Activated B cell treated with CpG ODN at 0.5 μM for 24 hours (primary cell): Measurements from ENCODE around the gene BMP8A. TPM values are rescaled to one million over a fixed set of nuclear protein-coding genes. Genes with fewer than 3 reads are reported as not detected.
"Not testable (repeated sequence)": the region's sequence is repeated elsewhere in the genome, so short reads cannot be mapped to it uniquely, and the experiment has no call there.

ENCODE experiments used
- ATAC-seq: fragments of 200-7000 bp; cut with Tn5 transposase; one replicate; pipeline ENCODE4 v1.10.0; 2021; ENCODE audit warnings: low read depth, mild to moderate bottlenecking, moderate library complexity
- CTCF ChIA-PET: fragments of 350-600 bp; sonication (Branson Sonifier 250); formaldehyde crosslinking; loops from one replicate; lab custom pipeline; 2021; ENCODE audit warnings: antibody characterized with exemption; lab: Charles Lee
- POLR2A ChIA-PET: fragments of 350-600 bp; sonication (Branson Sonifier 250); formaldehyde crosslinking; loops from one replicate; lab custom pipeline; 2021; ENCODE audit warnings: antibody characterized with exemption; lab: Charles Lee
- DNase-seq: peaks from one replicate; pipeline ENCODE4 v3.0.0; 2022
- H3K27ac Mint-ChIP-seq: one replicate; pipeline ENCODE4 v1.8.0; 2020; ENCODE audit warnings: mixed read lengths
- H3K27me3 Mint-ChIP-seq: one replicate; pipeline ENCODE4 v1.8.0; 2021; ENCODE audit warnings: mixed read lengths
- H3K36me3 Mint-ChIP-seq: one replicate; pipeline ENCODE4 v1.8.0; 2021; ENCODE audit warnings: low read depth, mixed read lengths
- H3K4me1 Mint-ChIP-seq: one replicate; pipeline ENCODE4 v1.8.0; 2021; ENCODE audit warnings: mixed read lengths
- H3K4me3 Mint-ChIP-seq: one replicate; pipeline ENCODE4 v1.8.0; 2020; ENCODE audit warnings: mild to moderate bottlenecking, mixed read lengths
- H3K9me3 Mint-ChIP-seq: one replicate; pipeline ENCODE4 v1.8.0; 2020; ENCODE audit warnings: mixed read lengths
- intact Hi-C: fragments of 100-400 bp; cut with micrococcal nuclease; formaldehyde crosslinking; loops from one replicate; pipeline ENCODE4 v1.15.1; 2024
- total RNA-seq: library from RNA; stranded (reverse); gene quantifications from 2 replicates; pipeline ENCODE4 v1.2.3, GENCODE V29; 2022
- TF ChIP-seq, protein P1 (sequence below): fragments of 200-600 bp; IDR thresholded peaks from one replicate; pipeline ENCODE4 v1.8.0; 2022; ENCODE audit warnings: antibody characterized with exemption, mild to moderate bottlenecking

The BMP8A gene
- total RNA-seq, 1 donor from 2014 or later = 0.20 TPM

DNA sequence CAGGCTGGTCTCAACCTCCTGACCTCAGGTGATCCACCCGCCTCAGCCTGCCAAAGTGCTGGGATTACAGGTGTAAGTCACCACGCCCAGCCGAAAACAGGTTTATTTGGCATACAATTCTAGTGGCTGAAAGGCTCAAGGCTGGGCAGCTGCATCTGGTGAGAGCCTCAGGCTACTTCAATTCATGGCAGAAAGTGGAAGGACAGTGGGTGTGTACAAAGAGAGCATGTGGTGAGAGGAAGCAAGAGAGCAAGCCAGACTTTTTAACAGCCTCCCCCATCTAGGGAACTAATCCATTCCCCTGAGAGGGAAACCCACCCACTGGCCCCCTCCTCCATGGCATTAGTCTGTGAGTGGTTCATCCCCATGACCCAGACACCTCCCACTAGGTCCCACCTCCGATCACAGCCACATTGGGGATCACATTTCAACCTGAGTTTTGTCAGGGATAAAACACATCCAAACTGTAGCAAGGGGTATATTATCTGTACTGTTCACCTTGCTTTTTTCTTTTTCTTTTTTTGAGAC, 9.5 kb downstream of the BMP8A start:
- intact Hi-C loops = no loop called here
- Mint-ChIP-seq H3K4me1 (no peaks in the 10 kb centered on the region), H3K27ac (no peak overlapping the region), H3K9me3 (no peaks in the 10 kb centered on the region), H3K4me3 (no peak overlapping the region), H3K27me3 (peaks cover 5% of the 10 kb centered on the region), H3K36me3 (no peaks in the 10 kb centered on the region)
- ATAC-seq (no peak), DNase-seq (no peak)
- ChIA-PET CTCF (no interaction called here), POLR2A (no interaction called here)
- TF ChIP-seq, protein P1, sequence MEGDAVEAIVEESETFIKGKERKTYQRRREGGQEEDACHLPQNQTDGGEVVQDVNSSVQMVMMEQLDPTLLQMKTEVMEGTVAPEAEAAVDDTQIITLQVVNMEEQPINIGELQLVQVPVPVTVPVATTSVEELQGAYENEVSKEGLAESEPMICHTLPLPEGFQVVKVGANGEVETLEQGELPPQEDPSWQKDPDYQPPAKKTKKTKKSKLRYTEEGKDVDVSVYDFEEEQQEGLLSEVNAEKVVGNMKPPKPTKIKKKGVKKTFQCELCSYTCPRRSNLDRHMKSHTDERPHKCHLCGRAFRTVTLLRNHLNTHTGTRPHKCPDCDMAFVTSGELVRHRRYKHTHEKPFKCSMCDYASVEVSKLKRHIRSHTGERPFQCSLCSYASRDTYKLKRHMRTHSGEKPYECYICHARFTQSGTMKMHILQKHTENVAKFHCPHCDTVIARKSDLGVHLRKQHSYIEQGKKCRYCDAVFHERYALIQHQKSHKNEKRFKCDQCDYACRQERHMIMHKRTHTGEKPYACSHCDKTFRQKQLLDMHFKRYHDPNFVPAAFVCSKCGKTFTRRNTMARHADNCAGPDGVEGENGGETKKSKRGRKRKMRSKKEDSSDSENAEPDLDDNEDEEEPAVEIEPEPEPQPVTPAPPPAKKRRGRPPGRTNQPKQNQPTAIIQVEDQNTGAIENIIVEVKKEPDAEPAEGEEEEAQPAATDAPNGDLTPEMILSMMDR = no peak

DNA sequence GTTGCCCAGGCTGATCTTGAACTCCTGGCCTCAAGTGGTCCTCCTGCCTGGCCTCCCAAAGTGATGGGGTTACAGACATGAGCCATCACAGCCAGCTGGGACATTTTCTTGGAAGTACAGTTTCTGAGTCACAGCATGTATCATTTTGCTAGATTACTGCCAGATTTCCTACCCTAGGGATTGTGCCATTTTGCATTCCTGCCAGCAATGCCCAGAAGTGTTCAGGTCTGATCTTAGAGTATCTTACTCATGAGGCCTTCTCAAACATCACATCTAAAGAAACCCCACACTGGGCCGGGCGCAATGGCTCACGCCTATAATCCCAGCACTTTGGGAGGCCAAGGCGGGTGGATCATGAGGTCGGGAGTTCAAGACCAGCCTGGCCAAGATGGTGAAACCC, 10.2 kb downstream of the BMP8A start:
- ChIA-PET CTCF (no interaction called here), POLR2A (no interaction called here)
- Mint-ChIP-seq H3K36me3 (no peaks in the 10 kb centered on the region), H3K9me3 (no peaks in the 10 kb centered on the region), H3K4me1 (no peaks in the 10 kb centered on the region), H3K27ac (no peak overlapping the region), H3K4me3 (no peak overlapping the region), H3K27me3 (peaks cover 2% of the 10 kb centered on the region)
- no peak for ATAC-seq
- DNase-seq = no peak
- TF ChIP-seq, protein P1 = no peak
- intact Hi-C loops = no loop called here

DNA sequence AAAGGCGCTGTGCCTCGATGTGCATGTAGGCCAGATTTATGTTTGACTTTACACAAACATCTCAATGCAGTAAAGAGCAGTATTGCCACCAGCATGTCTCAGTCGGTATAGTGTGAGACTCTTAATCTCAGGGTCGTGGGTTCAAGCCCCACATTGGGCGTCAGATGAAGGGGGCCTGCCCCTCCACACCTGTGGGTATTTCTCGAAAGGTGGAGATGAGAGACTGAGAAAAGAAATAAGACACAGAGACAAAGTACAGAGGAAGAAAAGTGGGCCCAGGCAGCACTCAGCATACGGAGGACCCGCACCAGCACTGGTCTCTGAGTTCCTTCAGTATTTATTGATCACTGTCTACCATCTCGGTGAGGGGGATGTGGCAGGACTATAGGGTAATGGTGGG, 13.0 kb downstream of the BMP8A start:
- CTCF ChIA-PET, ATAC-seq, H3K4me1 Mint-ChIP-seq, POLR2A ChIA-PET, H3K36me3 Mint-ChIP-seq, H3K4me3 Mint-ChIP-seq, H3K27ac Mint-ChIP-seq, DNase-seq, H3K27me3 Mint-ChIP-seq, intact Hi-C loops, H3K9me3 Mint-ChIP-seq: not testable (repeated sequence)

DNA sequence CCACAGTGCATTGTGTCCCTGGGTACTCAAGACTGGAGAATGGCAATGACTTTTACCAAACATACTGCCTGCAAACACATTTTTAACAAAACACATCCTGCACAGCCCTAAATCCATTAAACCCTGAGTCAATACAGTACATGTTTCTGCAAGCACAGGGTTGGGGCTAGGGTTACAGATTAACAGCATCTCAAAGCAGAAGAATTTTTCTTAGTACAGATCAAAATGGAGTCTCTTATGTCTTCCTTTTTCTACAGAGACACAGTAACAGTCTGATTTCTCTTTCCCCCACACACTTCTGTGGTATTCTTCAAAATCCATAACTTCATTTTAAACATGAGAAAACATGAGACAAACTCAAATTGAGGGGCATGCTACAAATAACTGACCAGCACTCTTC, 13.9 kb downstream of the BMP8A start:
- no peaks in the 10 kb centered on the region for H3K36me3 Mint-ChIP-seq
- no peaks in the 10 kb centered on the region for H3K27me3 Mint-ChIP-seq
- H3K9me3 Mint-ChIP-seq = no peaks in the 10 kb centered on the region
- POLR2A ChIA-PET = no interaction called here
- TF ChIP-seq, protein P1 = no peak
- H3K4me1 Mint-ChIP-seq = peaks cover 13% of the 10 kb centered on the region
- CTCF ChIA-PET = no interaction called here
- intact Hi-C loops = no loop called here
- H3K4me3 Mint-ChIP-seq = no peak overlapping the region
- no peak overlapping the region for H3K27ac Mint-ChIP-seq
- ATAC-seq = no peak
- no peak for DNase-seq

DNA sequence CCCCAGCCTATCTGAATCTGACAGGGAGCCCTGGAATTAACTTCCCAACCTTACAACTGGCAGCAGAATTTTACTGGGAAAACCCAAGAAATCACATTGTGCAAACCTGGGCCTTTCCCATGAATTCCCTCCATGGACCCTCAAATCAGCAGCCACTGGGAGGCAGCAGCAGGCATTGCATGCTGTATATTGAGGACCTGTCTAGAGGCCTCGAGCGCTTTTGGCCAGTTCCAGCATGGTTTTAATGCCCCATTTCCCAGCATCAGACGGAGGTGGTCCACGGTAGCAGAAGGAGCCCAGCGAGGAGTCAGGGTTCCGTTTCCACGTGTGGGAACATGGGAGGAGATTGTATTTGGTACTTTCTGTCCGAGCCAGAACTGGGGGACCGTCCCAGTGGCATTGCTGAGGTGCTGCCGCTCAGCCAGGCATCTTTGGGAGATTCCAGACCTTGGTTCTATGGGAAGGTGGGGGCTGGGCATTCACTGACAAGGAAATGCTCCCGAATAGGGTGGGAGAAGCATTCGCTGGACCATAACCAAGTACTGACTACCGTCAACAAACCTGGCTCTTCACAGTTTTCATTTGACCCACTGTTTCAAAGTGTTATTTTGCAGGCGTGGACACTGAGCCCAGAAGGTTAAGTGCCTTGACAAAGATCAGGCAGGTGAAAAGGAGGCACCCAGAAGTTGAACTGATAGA, 15.9 kb downstream of the BMP8A start:
- no peak for DNase-seq
- Mint-ChIP-seq H3K36me3 (no peaks in the 10 kb centered on the region), H3K4me1 (peaks cover 16% of the 10 kb centered on the region), H3K4me3 (no peak overlapping the region), H3K27ac (no peak overlapping the region), H3K27me3 (no peaks in the 10 kb centered on the region), H3K9me3 (no peaks in the 10 kb centered on the region)
- TF ChIP-seq, protein P1 = no peak
- intact Hi-C loops = no loop called here
- CTCF ChIA-PET = no interaction called here
- no peak for ATAC-seq
- POLR2A ChIA-PET = no interaction called here
